CD4-positive, alpha-beta T cell treated with Interleukin-1 beta for 1 hour (primary cell): ENCODE results near the gene MVB12B.
"Not testable (repeated sequence)": the region's sequence is repeated elsewhere in the genome, so short reads cannot be mapped to it uniquely, and the experiment has no call there.

Experiments
- DNase-seq, 2 donors: peaks; one replicate each; pipeline ENCODE4 v3.0.0-alpha.2; 2020 to 2022

MVB12B gene

DNA sequence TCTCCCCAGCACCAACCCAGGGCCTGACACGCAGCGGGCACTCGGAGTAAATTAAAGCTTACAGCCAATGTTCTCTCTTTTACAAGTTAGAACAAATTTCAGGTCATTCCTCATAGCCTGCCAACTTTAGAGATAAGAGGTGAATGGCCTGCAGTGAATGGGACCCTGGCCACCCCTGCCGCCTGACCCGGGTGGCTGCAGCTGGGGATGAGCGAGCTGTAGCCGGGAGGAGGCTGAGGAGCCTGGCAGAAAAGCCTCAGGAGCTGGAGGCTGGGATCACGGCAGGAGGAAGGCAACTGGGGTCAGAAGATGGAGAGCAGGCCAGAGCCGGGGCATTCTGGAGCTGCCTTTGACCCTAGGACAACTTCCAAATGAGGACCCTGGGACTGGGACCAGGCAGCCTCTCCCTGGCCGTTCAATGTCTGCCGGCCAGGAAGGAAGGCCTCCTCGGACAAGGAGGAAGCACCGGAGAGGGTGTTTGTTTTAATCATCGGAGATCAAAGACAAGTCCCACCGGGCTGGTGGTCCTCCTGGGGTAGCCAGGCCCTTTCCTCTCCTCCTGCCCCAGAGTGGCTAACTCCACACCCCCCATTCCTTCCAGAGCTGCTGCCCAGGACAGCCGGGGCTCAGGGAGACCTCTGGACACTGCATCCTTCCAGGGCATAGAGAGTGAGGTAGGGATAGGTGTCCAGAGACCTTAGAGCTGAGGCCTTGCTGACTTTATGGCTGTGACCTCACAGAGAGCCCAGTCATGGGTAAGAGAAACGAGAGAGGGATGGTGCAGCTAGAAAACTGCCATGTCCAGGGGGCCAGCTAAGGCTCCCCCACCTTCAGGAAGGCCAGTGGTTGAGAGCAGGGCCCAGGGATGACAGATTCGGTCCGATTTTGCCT is 199.8 kb downstream of the MVB12B start:
- DNase-seq, result no peak

DNA sequence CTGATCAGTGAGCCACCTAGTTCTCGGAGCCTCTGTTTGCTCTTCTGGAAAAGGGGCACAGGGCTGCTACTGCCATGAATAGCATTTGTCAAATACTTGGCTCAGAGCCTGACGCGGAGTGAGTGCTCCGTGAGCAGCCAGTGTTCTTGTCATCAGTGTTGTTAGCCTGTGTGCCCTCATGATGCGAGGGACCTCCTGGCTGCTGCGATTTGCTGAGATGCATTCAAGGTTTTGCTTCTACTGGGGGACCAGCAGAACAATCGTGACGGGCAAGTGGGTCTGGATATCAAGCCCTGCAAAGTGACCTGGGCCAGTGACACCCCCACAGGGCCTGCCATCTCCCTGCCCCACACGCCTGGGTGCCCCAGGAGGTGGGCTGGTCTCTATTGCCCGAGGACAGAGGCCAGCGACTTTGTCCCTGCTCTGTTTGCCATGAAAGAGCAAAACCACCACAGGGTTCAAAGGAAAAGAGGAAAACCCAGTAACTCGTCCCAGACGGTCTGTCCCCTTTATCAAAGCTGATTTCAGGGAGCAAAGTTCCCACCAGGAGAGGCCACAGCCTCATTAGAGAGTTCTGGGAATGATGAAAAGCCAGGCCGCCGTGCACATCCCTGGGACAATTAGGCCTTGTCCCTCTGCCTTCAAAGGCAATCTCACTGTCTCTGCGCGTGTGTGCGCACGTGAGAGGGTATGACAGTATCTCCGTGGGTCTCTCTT is 200.6 kb downstream of the MVB12B start:
- no peak for DNase-seq

DNA sequence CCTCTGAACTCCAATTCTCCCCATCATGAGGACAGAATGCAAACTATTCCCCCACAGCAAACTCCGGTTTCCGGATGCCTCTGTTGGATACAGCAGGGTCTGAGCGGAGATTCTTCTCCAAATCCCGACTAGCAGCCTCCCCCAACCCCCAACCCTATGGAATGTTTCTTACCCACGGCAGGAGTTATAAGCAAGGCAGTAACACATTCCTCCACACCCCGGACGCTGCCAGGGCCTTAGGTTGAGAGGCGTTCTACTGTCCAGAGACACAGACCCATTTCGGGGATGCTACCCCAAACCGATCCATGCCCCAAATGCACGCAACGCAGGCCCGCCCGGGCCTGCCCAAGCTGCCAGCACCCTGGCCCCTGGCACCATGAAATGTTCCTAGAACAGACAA is 201.5 kb downstream of the MVB12B start:
- DNase-seq, result no peak

DNA sequence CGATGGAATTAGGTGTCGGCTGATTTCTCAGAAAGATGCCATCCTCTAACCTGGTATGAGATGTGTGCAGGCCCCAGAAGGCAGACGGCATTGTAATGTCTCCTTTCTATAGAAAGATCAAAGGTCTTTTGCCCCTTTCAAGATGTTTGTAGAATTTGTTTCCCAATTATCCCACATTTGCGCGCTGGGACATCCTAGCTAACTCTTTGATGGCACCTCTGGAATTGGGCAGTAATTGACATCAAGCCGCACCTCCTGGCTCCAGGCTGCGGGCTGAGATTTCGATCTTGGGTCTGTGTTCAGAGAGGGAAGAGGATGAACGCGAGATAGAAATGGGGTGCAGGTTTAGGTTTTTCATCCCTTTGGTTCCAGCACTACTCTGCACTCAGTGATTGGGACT is 202.3 kb downstream of the MVB12B start:
- DNase-seq, result no peak

DNA sequence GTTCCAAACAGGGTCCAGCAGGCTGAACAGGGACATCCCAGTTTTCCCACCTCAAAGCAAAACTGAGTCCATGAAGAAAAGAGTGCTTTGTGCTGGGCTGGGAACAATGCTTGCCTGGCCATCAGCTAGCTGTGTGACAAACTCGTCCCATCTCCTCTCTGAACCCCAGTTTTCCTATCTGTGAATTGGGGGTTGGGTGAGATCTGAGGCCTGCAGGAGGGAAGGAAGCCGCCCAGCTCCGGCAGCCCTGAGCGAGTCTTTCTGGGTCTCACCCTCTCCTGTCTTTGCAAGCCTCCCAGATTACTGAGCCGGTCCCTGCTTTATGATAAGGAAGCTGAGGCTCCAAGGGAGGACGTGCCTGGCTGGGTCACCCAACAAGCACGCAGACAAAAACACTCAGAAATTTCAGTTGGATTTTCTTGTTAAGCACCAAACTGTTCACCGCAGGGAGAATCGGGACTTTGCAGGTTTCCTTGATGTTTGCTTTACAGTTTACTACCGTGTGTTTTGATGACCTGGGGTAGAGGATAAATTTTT is 204.5 kb downstream of the MVB12B start:
- no peak for DNase-seq

DNA sequence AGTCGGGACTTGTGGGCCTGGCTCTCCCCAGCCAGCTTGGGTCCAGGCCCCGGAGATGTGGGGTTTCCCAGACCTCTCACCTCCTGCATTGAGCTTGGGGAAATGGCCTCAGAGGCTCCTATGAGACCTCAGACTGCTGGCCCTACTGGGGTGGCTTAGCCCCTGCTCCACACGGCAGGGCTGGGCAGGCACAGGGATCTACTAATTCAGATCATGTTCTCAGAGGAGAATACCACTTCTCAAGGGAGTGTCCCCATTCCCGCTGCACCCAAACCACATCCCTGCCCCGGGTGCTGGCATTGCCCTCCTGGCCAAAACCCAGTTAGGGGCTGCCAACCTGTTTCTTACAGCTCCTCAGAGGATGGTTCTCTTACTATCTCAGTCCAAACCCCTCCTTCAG is 205.0 kb downstream of the MVB12B start:
- no peak for DNase-seq

DNA sequence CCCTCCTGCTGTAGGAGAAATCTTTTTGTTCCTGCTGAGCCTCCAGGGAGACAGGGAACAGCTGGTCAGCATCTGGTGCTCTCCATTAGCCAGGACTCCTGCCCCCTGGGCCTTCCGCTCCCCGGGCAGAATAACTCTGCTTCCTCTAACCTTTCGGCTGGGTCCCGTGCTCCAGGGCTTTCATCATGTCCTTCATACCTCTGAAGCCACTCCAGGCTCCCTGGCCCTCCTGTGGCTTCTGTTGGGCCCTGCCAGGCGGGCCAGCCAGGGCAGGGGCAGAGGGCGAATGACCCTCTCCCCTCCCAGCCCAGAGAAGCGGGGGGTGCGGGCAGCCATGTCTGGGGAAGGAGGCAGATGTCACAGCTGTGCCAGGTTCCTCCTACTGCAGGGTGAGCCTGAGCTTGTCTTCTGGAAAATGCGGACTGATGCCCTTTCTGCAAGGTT is 205.4 kb downstream of the MVB12B start:
- DNase-seq, result no peak

DNA sequence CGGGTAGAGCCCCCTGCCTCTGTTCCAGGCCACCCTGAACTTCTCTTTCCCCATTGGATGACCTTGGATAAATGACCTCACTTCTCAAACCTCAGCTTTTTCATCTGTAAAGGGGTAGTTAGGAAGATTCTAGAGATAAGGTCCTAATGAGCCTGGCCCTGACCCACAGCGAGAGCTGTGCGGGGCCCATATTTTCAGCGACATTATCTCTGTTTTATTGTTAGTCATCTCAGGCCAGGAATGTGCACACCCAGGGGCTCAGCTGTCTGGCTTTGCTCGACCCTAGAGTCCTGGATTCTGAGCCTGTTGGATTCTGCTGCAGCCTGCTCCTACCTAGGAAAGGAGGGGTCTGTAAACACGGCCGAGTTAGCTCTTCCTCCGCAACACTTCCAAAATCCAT is 205.9 kb downstream of the MVB12B start:
- DNase-seq, result no peak

DNA sequence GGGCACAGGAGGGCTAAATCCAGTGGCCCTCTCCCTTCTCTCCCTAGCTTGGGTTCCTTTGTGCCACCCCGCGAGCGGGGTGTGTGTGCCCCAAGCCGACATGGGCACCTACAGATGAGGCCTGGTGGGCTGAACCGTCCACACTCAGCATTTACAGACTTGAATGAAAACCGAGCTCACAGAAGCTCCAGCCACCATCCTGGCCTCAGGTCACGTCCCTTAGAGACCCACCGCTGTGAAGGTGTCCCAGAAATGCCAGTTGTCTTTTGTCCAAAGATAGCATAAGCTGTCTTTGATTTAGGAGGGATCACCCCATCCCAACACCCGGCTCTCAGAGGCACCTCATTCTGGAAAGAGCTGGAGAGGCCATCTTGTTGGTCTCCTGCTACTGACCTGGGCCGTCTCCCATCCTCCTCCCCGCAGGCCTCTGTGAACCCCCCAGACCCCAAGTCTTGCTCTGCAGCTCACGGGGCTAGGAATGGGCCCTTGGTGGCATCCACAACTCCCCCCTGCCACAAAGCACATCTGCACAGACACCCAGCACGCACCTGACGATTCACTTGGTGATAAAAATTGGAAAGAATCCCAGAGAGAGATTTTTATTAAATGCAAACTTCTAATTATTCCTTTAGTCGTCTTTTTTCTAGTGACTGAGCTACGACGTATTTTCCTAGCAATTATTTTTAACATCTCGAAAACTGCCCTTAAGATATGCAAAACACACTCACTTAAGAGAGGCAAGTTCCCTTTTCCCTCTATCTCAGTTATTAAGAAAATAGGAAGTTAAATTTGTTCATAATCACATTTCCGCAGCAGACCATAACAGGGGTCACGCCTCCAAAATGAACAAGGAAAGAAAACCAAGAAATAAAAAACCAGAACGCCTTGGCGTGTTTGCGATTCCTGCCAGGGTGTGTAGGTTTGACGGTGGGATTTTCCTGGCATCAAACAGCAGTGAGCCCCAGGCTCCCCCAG is 206.6 kb downstream of the MVB12B start:
- DNase-seq, result no peak

DNA sequence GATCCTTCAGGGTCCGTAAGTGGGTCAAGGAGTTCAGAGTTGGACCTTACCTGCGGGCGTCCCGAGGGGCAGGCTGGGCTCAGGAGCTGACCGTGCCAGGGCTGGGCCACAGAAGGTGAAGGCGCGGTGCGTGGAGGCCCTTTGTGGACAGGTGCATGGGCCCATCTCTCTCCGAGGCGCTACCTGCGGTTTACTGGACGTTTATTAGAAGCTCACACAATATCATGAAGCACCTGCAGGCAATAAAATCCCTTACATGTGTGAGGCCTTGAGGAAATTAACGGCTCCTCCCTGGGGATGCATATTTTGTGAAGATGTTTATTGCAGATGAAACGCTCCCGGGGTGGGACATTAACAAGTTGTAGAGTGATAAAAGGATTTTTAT is 207.3 kb downstream of the MVB12B start:
- no peak for DNase-seq

DNA sequence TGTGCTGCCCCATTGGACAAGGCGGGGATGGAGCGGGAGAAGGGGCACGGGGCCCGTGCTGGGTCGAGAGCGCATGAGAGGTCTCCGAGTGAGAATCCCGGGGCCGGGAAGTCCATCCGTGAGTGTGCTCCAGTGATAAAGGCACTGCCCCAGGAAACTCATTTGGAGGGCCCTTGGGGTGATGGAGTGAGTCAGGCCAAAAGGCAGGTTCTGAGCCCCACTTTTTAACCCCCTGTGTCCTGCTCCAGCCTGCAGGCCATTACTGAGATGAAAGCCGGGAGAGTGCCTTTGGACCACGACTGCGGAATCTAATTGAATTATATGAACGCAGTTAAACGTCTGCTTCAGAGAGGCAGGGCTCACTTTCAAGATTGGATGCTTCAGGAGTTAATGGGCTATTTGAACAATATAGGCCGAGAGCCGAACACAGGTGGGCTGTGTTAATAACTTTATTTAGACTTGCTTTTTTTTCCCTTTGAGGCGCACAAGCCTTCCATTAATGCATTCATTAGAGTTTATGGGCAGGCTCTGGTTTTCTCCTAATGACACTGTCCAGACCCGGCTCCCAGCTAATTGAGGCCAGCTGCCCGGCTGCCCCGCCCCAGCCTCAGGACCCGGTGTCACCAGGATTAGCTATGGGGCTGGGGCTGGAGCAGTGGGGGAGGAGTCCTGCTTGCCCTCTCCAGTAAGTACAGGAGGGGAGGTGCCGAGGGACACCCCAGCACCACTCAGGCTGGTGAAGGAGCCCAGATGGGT is 208.0 kb downstream of the MVB12B start:
- DNase-seq, result no peak

DNA sequence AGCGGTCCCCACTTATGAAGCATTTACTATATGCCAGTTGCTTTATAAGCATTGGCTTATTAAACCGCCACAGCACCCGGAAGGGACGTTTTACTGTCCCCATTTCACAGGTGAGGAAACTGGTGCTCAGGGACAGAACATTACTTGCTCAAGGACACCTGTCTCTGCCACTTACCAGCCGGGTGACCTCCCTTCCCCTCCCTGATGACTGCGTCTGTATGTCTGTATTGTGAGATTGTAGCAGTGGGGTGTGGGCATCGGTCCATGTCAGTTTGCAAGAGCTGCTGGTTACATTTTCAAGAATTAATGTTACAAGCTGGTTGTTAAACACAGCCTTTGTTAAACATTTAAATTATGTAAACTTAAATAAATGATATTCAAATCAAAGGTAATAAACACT is 209.5 kb downstream of the MVB12B start:
- no peak for DNase-seq

DNA sequence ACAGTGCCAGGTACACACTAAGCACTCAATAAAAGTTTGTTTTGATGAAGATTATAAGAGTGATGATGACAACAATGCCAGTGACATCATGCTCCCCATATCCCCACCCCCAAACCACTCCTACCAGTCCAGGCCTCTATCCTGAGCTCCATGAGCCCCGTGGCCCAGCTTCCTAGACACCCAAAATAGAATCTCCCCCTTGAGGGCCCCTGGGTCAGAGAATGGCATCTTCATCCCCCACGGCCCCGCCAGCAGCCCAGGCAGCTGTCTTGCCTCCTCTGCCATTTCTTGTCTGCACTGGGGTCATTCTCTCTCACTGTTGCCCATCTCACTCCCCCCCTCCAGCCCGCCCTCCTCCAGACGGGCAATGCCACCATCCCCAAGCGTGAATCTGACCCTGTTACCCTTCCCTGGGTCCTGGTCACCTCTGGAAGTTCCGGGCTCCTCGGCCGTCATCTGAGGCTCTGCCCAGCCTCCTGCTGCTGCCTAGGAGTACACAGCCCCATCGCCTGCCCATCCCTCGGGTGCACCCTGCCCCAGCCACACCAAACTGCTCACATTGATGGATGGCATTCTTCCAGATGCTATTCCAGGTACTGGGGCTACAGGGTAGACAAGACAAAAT is 210.3 kb downstream of the MVB12B start:
- no peak for DNase-seq

DNA sequence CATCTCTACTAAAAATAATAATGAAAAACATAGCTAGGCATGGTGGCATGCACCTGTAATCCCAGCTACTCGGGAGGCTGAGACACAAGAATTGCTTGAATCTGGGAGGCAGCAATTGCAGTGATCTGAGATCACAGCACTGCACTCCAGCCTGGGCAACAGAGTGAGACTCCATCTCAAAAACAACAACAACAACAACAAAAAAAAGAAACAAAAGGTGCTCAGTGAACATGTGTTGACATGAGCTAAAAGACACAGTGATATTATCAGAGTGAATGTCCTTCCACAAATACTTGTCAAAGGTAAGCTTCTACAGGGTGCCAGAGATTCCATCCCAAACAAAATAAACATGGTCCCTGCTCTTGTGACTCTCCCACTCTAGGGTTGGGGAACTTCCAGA is 211.9 kb downstream of the MVB12B start:
- DNase-seq, result no peak

DNA sequence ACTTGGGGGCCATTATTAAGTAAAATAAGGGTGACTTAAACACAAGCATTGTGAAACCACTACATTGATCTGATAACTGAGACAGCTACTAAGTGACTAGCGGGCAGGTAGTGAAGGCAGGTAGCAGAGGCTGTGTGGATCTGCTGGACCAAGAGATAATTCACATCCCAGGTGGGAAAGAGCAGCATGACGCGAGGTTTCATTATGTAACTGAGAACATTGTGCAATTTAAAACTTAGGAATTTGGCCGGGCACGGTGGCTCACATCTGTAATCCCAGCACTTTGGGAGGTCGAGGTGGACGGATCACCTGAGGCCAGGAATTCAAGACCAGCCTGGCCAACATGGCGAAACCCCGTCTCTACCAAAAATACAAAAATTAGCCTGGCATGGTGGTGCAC is 213.8 kb downstream of the MVB12B start:
- DNase-seq, result not testable (repeated sequence)

DNA sequence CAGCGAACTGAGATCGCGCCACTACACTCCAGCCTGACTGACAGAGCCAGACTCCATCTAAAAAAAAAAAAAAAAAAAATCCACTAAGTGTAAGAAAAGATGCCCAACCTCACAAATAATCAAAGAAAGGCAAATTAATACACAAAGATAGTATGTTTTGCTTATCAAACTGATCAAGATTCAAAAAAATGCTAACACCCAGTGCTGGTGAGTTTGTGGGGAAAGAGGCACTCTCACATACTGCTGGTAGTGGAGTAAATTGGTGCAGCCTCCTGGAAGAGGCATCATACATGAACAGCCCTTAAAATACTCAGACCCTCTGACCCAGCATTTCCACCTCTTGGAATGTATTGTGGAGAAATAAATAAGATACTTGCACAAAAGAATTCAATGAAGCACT is 216.9 kb downstream of the MVB12B start:
- no peak for DNase-seq

DNA sequence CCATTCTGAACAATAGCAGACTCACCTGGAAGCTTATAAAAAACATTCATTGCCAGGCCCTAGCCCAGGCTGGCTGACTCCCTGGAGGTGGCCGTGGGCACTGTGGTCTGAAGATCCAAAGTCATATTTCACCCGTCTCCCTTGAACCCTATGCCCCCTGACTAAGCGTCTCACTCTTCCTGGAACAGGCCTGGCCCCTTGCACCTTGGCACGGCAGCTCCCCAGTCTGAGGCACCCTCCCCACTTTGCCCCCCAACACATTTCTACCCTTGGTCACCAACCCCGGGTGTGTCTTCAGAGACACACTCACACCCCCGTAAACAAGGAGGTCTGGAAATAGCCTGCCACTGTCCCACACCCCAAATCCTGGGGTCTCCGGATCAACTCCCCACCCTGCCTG is 218.5 kb downstream of the MVB12B start:
- DNase-seq, result no peak

DNA sequence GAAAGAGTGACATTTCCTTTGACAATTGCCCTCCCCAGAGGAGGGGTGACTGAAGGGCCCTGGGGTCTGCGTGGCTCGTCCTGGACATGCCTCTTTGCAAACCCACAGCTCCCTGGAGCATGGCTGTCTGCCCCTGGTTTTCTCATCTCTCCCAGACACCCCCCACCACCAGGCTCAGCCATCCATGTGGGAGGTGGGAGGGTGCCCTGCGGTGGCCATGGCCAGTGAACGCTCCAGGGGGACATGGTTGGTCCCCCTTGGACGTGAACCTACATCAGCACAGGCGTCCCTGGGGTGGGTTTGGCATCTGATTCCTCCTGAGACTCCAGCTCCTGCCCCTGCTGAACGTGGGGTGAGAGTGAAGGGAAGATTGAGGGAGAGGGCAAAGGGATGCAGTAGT is 219.4 kb downstream of the MVB12B start:
- no peak for DNase-seq

DNA sequence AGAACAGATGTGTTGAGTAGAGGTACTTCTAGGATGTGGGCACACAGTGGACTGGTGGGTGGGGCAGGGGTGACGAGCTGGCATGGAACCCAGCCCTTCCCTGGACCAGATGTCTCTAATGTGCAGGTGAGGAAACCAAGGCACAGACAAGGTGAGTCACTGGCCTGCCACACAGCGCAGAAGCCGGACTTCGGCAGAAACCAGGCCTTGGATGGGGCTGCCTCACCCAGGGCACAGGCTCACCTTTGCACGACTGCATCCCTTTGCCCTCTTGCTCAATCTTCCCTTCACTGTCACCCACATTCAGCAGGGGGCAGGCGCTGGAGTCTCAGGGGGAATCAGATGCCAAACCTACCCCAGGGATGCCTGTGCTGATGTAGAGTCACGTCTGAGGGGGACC is 221.7 kb downstream of the MVB12B start:
- no peak for DNase-seq

DNA sequence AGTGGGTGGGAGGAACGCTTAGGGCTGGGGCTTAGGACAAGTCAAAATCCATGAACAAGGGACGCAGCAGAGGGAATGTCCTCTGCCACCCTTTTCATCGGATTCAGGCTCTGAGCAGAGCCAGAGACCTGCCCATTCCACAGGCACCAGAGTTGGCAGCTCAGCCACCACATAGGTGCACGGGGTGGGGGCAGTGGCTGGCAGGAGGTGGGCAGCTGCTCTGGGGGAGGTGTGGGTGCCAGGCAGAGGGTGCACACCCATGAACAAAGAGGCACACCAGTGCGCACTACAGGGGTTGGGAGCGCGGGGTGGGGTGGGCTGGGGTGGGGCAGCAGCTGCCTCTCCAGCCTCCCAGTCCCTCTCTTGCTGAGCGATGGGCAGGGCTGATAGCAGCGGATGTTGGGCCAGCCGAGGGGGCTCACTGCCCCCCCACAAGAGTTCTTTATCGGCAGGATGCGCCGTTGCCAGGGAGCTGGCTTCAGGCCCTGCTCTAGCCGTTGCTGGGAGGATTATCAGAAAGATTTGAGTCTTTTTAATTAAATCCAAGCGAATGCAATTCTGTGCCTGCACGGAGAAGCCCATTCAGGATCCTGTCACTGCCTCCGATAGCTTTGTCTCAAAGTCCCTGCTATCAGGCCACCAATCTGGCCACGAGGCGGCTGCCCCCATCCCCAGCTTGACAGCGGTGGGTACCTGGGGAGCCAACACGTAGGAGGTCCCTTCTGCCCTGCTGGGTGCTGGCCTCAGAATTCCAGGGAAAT is 222.8 kb downstream of the MVB12B start:
- DNase-seq, result no peak

DNA sequence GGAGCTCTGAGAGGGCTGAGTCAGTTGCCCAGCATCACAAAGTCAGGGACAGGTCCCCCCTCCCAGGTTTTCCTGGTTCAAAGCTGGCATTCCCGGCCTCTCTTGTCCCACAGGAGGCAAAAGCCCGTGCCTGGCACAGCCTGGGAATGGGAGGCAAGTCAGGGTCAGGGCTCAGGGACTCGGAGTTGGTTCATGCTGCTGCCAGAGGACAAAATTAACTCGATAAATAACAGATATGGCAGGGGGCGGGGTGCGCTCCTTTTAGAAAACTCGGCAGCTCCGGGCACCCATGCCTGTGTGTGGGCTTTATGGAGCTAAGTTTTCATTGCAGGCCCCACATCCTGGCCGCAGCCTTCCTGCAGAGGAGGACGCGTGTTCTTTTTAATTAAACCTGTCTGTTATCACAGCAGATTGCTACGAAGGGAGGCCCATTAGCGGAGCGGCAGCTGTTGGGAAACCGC is 224.3 kb downstream of the MVB12B start:
- DNase-seq, result no peak
